Measurements from ENCODE around the gene SPECC1. TPM values are rescaled to one million over a fixed set of nuclear protein-coding genes. Genes with fewer than 3 reads are reported as not detected.

The SPECC1 gene
- total RNA-seq, 1 experiment from 2014 or later: 46.4 TPM

DNA sequence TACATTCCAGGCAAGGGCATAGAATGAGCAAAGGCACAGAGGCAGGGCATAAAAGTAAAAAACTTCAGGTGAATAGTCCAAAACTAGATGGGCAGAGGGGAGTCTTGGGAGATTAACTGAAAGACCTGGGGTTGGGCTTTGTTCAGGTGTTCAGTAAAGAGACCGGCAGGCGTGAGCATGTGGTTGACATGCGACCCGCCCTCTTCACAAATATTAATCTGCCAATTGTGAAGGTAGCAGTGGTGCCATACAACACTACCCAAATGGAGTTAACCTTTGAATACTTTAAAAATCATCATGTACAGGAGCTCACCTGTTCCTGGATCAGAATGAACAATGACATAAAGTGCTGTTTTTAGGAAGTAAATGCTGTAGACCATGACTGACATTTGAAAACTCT is 232.7 kb downstream of the SPECC1 start:
- no peaks in the 10 kb centered on the region for H3K9me3 ChIP-seq (ENCODE audit: low read length)
- no peaks in the 10 kb centered on the region for H3F3A ChIP-seq (ENCODE audit: low read length, unreplicated experiment)
- no peak overlapping the region for H3K27ac ChIP-seq (ENCODE audit: low read length)
- H3K4me2 ChIP-seq (ENCODE audit: low read length): no peak overlapping the region
- ATAC-seq (no peak), DNase-seq (no peak)
- no peaks in the 10 kb centered on the region for H4K20me1 ChIP-seq (ENCODE audit: low read length)
- BruUV-seq (replicated peaks): no TSS peak
- no peaks in the 10 kb centered on the region for H3K79me2 ChIP-seq (ENCODE audit: low read length)
- H2AFZ ChIP-seq (ENCODE audit: low read length): no peak overlapping the region
- ChIA-PET CTCF (no interaction called here), POLR2A (ENCODE audit: unreplicated experiment) (no interaction called here)
- peaks cover 4% of the 10 kb centered on the region; the same call in 1 of the 2 replicates for H3K4me1 ChIP-seq (ENCODE audit: insufficient read depth, low read length)
- H3K4me3 ChIP-seq (ENCODE audit: low read length): no peak overlapping the region
- H3K36me3 ChIP-seq (ENCODE audit: low read depth, low read length): 0 out of 2 replicates have a peak, but pooled peaks cover 2% of the 10 kb centered on the region
- H3K9me2 ChIP-seq (replicated peaks; ENCODE audit: low read length): no peaks in the 10 kb centered on the region
- intact Hi-C loops (cut with micrococcal nuclease): no loop called here
- TF ChIP-seq EZH2 (IDR thresholded peaks at IDR 0.05; ENCODE audit: low read length, unreplicated experiment) (no peak), EZH2phosphoT487 (IDR thresholded peaks at IDR 0.05; ENCODE audit: borderline replicate concordance, low read length) (no peak)
- TF ChIP-seq, protein P1, sequence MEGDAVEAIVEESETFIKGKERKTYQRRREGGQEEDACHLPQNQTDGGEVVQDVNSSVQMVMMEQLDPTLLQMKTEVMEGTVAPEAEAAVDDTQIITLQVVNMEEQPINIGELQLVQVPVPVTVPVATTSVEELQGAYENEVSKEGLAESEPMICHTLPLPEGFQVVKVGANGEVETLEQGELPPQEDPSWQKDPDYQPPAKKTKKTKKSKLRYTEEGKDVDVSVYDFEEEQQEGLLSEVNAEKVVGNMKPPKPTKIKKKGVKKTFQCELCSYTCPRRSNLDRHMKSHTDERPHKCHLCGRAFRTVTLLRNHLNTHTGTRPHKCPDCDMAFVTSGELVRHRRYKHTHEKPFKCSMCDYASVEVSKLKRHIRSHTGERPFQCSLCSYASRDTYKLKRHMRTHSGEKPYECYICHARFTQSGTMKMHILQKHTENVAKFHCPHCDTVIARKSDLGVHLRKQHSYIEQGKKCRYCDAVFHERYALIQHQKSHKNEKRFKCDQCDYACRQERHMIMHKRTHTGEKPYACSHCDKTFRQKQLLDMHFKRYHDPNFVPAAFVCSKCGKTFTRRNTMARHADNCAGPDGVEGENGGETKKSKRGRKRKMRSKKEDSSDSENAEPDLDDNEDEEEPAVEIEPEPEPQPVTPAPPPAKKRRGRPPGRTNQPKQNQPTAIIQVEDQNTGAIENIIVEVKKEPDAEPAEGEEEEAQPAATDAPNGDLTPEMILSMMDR (conservative IDR thresholded peaks at IDR 0.05; ENCODE audit: low read depth, low read length): no peak
- no peaks in the 10 kb centered on the region for H3K27me3 ChIP-seq (ENCODE audit: low read length)
- no peak overlapping the region for H3K9ac ChIP-seq (ENCODE audit: low read length)

DNA sequence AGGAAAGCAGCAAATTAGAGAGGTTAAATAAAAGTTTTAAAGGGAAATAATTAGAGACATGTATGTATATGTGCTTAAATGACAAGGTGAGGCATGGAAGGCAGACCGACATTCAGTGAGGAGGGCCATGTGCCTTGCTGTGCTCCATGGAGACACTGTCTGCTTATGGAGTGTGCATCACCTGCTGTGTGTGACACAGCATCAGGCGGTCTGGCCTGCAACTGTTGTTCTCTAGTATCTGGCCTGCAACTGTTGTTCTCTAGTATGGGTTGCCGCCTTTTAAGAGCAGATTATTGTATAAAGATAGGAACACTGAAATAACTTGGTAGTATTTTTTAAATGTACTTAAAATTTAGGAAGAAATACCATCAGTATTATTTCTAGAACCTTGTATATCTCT is 233.1 kb downstream of the SPECC1 start:
- DNase-seq (no peak), ATAC-seq (no peak)
- no peak overlapping the region for H2AFZ ChIP-seq (ENCODE audit: low read length)
- H3K79me2 ChIP-seq (ENCODE audit: low read length): no peaks in the 10 kb centered on the region
- no peak overlapping the region for H3K9ac ChIP-seq (ENCODE audit: low read length)
- no peak overlapping the region for H3K27ac ChIP-seq (ENCODE audit: low read length)
- no peaks in the 10 kb centered on the region for H4K20me1 ChIP-seq (ENCODE audit: low read length)
- H3K4me3 ChIP-seq (ENCODE audit: low read length): no peak overlapping the region
- no peak for TF ChIP-seq EZH2 (IDR thresholded peaks at IDR 0.05; ENCODE audit: low read length, unreplicated experiment)
- no peak for TF ChIP-seq EZH2phosphoT487 (IDR thresholded peaks at IDR 0.05; ENCODE audit: borderline replicate concordance, low read length)
- TF ChIP-seq, protein P1 (conservative IDR thresholded peaks at IDR 0.05; ENCODE audit: low read depth, low read length): no peak
- H3K9me2 ChIP-seq (replicated peaks; ENCODE audit: low read length): no peaks in the 10 kb centered on the region
- intact Hi-C loops (cut with micrococcal nuclease): no loop called here
- no peaks in the 10 kb centered on the region for H3K9me3 ChIP-seq (ENCODE audit: low read length)
- peaks cover 4% of the 10 kb centered on the region; the same call in 1 of the 2 replicates for H3K4me1 ChIP-seq (ENCODE audit: insufficient read depth, low read length)
- no TSS peak for BruUV-seq (replicated peaks)
- 0 out of 2 replicates have a peak, but pooled peaks cover 4% of the 10 kb centered on the region for H3K36me3 ChIP-seq (ENCODE audit: low read depth, low read length)
- H3K4me2 ChIP-seq (ENCODE audit: low read length): no peak overlapping the region
- no peaks in the 10 kb centered on the region for H3F3A ChIP-seq (ENCODE audit: low read length, unreplicated experiment)
- H3K27me3 ChIP-seq (ENCODE audit: low read length): no peaks in the 10 kb centered on the region
- ChIA-PET CTCF (no interaction called here), POLR2A (ENCODE audit: unreplicated experiment) (no interaction called here)

DNA sequence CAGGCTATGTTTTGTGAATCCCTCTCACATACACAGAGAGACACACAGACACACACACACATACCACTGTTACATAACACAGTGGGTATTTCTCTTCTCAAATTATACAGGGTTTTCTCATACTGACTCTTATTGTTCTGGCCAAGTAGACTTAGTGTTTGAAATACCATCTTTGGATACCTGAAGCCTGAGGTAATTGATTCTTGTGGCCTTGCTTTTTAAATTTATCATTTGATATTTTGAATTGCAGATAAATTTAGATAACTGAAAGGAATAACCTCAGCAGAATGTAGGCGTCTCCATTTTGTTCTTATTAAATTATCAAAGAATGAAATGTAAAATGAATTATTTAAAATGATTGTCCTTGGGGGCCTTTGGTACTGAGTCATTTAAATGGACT is 234.4 kb downstream of the SPECC1 start:
- no peaks in the 10 kb centered on the region for H3K9me3 ChIP-seq (ENCODE audit: low read length)
- peaks cover 4% of the 10 kb centered on the region; the same call in 1 of the 2 replicates for H3K4me1 ChIP-seq (ENCODE audit: insufficient read depth, low read length)
- no peak overlapping the region for H3K4me2 ChIP-seq (ENCODE audit: low read length)
- TF ChIP-seq, protein P1 (conservative IDR thresholded peaks at IDR 0.05; ENCODE audit: low read depth, low read length): no peak
- TF ChIP-seq EZH2 (IDR thresholded peaks at IDR 0.05; ENCODE audit: low read length, unreplicated experiment) (no peak), EZH2phosphoT487 (IDR thresholded peaks at IDR 0.05; ENCODE audit: borderline replicate concordance, low read length) (no peak)
- intact Hi-C loops (cut with micrococcal nuclease): no loop called here
- H3K27ac ChIP-seq (ENCODE audit: low read length): no peak overlapping the region
- no peaks in the 10 kb centered on the region for H3K79me2 ChIP-seq (ENCODE audit: low read length)
- H3K9me2 ChIP-seq (replicated peaks; ENCODE audit: low read length): no peaks in the 10 kb centered on the region
- no peaks in the 10 kb centered on the region for H4K20me1 ChIP-seq (ENCODE audit: low read length)
- ChIA-PET CTCF (no interaction called here), POLR2A (ENCODE audit: unreplicated experiment) (no interaction called here)
- no peaks in the 10 kb centered on the region for H3K27me3 ChIP-seq (ENCODE audit: low read length)
- BruUV-seq (replicated peaks): no TSS peak
- no peaks in the 10 kb centered on the region for H3F3A ChIP-seq (ENCODE audit: low read length, unreplicated experiment)
- ATAC-seq (no peak), DNase-seq (no peak)
- peaks cover 14% of the 10 kb centered on the region; the same call in 1 of the 2 replicates for H3K36me3 ChIP-seq (ENCODE audit: low read depth, low read length)
- H3K4me3 ChIP-seq (ENCODE audit: low read length): no peak overlapping the region
- H2AFZ ChIP-seq (ENCODE audit: low read length): no peak overlapping the region
- no peak overlapping the region for H3K9ac ChIP-seq (ENCODE audit: low read length)

Measured in PC-3 (cell line).